ENCODE results near the gene SNRPA. TPM values are rescaled to one million over a fixed set of nuclear protein-coding genes. Genes with fewer than 3 reads are reported as not detected.

The SNRPA gene
- total and polyA plus RNA-seq, 2 of the 4 experiments (the other 2 are of a cell fraction) = 30.3 to 81.3 TPM

- Histone ChIP-seq H2AFZ (replicated peaks; ENCODE audit: low read length, poor library complexity) (peak overlapping the region; percentile 16), H2BK15ac (ENCODE audit: low read depth, low read length) (no peak overlapping the region), H3K36me3 (ENCODE audit: control insufficient read depth, insufficient read depth, low read length) (peaks cover 61% of the 10 kb centered on the region), H3K14ac (replicated peaks; ENCODE audit: low read depth, low read length) (no peak overlapping the region), H3K18ac (ENCODE audit: low read depth, low read length) (no peak overlapping the region), H2BK120ac (ENCODE audit: low read depth, low read length) (no peak overlapping the region), H3K9ac (ENCODE audit: low read depth, low read length) (no peak overlapping the region), H3K4me3 (ENCODE audit: insufficient read depth, low read depth, low read length) (no peak overlapping the region), H3K79me1 (ENCODE audit: low read depth in 1 of 2, low read length in 2 of 2) (peaks cover 24 to 88% of the 10 kb centered on the region in 2 experiments), H3K4me1 (ENCODE audit: control insufficient read depth, insufficient read depth, low read length) (peaks cover 28% of the 10 kb centered on the region), H2BK5ac (ENCODE audit: low read depth, low read length, poor library complexity, severe bottlenecking) (no peak overlapping the region), H2AK9ac (replicated peaks; ENCODE audit: low read depth, low read length, poor library complexity) (peak overlapping the region; percentile 56), H4K91ac (ENCODE audit: insufficient read depth, low read depth, low read length) (no peak overlapping the region), H3K9me1 (ENCODE audit: insufficient read depth, low read length) (peaks cover 30% of the 10 kb centered on the region), H3K27me3 (ENCODE audit: control insufficient read depth, insufficient read depth, low read length) (no peaks in the 10 kb centered on the region), H3K4ac (ENCODE audit: low read depth, low read length) (0 out of 2 replicates have a peak overlapping the region, but pooled peaks have one; percentile 7), H2AK5ac (ENCODE audit: low read depth, low read length) (peak overlapping the region; percentile 44; the same call in 1 of the 2 replicates), H3K9me3 (ENCODE audit: control insufficient read depth, insufficient read depth, low read length) (no peaks in the 10 kb centered on the region), H4K20me1 (ENCODE audit: insufficient read depth, low read length) (peaks cover 81% of the 10 kb centered on the region), H3K27ac (ENCODE audit: insufficient read depth, low read length) (no peak overlapping the region), H3K4me2 (ENCODE audit: low read depth, low read length) (peak overlapping the region; percentile 9; the same call in 1 of the 2 replicates), H4K5ac (ENCODE audit: low read depth, low read length) (no peak overlapping the region), H3K56ac (ENCODE audit: extremely low read depth, insufficient read depth, low read length) (no peak overlapping the region), H2BK20ac (ENCODE audit: low read depth, low read length) (no peak overlapping the region), H4K8ac (ENCODE audit: low read depth in 2 of 2, low read length in 2 of 2) (peak overlapping the region in 1 of 2 experiments; percentile 1; a peak in 1 of 4 replicates), H3K23ac (ENCODE audit: low read depth, low read length) (peak overlapping the region; percentile 18; the same call in 1 of the 2 replicates)
- no TSS peak for BruUV-seq (replicated peaks)
- DNase-seq = peak; percentile 95
- peak; percentile 48 for ATAC-seq (ENCODE audit: low read depth)
- ChIA-PET CTCF (interaction anchor here (0.8 to 1.5 kb wide), 6 partner anchors 8 to 73 kb away, joined by 3 to 5 read pairs (median 3); partner anchors contain the start of gene EGLN2), POLR2A (ENCODE audit: unreplicated experiment) (interaction anchor here (0.6 kb wide), 1 partner anchor 52 kb away, joined by 4 read pairs; no protein-coding TSS in a partner anchor)
- intact Hi-C loops (cut with micrococcal nuclease) (loop anchor here (5.0 kb wide), 1 partner anchor 144 kb away; no protein-coding TSS in a partner anchor), dilution Hi-C loops (cut with HindIII; ENCODE audit: low sequenced_read_pairs, unreplicated experiment) (no loop called here), in situ Hi-C loops (cut with MboI; ENCODE audit: low sequenced_read_pairs) (loop anchor here (5.0 kb wide), 1 partner anchor 144 kb away; no protein-coding TSS in a partner anchor)
- TF ChIP-seq RAD21 (IDR thresholded peaks at IDR 0.05; ENCODE audit: low read length) = peak; percentile 61
- TF ChIP-seq CTCF (conservative IDR thresholded peaks at IDR 0.05; ENCODE audit: low read depth, low read length) = peak; percentile 92
- no peak for TF ChIP-seq CEBPB (IDR thresholded peaks at IDR 0.05; ENCODE audit: low read depth, low read length)
- TF ChIP-seq BHLHE40 (IDR thresholded peaks at IDR 0.05; ENCODE audit: low read depth, low read length) = peak; percentile 83
- TF ChIP-seq SMC3 (IDR thresholded peaks at IDR 0.05; ENCODE audit: low read depth, low read length) = peak; percentile 74
- no peak for TF ChIP-seq USF2 (IDR thresholded peaks at IDR 0.05; ENCODE audit: low read depth, low read length)
- no peak for TF ChIP-seq RFX5 (IDR thresholded peaks at IDR 0.05; ENCODE audit: low read depth, low read length)
- peak; percentile 98 for TF ChIP-seq MAZ (IDR thresholded peaks at IDR 0.05; ENCODE audit: borderline replicate concordance, low read depth, low read length)
- peak; percentile 73; the same call in 1 of the 2 replicates for TF ChIP-seq MXI1 (IDR thresholded peaks at IDR 0.05; ENCODE audit: borderline replicate concordance, low read depth, low read length)
- 45% methylated on average over 9 of the region's 26 CpGs; no CpG with 5 or more reads in 1 of the 2 experiments for WGBS, 2 experiments (ENCODE audit: extremely low coverage in 2 of 2, insufficient read length in 1 of 2)
Observed at GRCh38 chr19:40806423-40807146, 55.6 kb downstream of the SNRPA start.
